ENCODE measurements around the gene IL12RB1.

Gene IL12RB1

DNA sequence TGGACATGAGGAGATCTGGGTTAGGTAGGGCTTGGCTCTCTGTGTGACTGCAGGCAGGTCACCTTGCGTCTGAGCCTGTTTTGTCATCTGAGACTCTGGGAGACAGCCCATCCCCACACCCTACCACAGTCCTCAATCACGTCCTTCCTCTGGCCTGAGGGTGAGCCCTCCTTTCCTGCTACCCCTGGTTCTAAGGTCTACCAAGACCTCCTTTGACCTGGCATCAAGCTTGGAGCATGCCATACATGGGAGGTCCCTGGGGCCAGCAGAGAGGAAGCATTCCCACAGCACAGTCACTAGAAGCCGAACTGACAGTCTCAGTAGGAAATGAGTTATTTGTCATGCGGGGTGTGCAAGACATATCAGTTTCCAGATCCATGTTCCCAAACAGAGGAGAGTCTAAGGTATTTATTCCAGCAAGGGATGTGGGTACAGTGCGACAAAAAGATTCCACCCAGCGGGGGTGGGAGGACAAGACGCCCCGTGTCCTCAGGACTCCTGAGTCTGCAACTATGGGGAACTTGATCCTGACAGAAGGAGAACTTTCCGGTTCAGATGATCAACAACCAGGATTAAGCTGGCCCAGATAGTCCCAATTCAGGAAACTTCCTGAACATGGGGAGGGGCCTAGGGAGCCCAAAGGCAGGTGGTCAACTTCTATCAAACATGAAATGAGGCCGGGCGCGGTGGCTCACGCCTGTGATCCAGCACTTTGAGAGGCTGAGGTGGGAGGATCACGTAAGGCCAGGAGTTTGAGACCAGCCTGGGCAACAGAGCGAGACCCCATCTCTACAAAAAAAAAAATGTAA lies 69.3 kb downstream of the IL12RB1 start:
- Mint-ChIP-seq H3K27me3 (ENCODE audit: low read depth, poor library complexity) (peaks cover 19% of the 10 kb centered on the region), H3K27ac (no peak overlapping the region), H3K4me1 (peaks cover 58% of the 10 kb centered on the region), H3K4me3 (peak overlapping the region; percentile 18), H3K36me3 (ENCODE audit: low read depth) (no peaks in the 10 kb centered on the region), H3K9me3 (no peaks in the 10 kb centered on the region)
- TF ChIP-seq, protein P1, sequence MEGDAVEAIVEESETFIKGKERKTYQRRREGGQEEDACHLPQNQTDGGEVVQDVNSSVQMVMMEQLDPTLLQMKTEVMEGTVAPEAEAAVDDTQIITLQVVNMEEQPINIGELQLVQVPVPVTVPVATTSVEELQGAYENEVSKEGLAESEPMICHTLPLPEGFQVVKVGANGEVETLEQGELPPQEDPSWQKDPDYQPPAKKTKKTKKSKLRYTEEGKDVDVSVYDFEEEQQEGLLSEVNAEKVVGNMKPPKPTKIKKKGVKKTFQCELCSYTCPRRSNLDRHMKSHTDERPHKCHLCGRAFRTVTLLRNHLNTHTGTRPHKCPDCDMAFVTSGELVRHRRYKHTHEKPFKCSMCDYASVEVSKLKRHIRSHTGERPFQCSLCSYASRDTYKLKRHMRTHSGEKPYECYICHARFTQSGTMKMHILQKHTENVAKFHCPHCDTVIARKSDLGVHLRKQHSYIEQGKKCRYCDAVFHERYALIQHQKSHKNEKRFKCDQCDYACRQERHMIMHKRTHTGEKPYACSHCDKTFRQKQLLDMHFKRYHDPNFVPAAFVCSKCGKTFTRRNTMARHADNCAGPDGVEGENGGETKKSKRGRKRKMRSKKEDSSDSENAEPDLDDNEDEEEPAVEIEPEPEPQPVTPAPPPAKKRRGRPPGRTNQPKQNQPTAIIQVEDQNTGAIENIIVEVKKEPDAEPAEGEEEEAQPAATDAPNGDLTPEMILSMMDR (IDR thresholded peaks at IDR 0.05), result no peak
- no peak for DNase-seq

DNA sequence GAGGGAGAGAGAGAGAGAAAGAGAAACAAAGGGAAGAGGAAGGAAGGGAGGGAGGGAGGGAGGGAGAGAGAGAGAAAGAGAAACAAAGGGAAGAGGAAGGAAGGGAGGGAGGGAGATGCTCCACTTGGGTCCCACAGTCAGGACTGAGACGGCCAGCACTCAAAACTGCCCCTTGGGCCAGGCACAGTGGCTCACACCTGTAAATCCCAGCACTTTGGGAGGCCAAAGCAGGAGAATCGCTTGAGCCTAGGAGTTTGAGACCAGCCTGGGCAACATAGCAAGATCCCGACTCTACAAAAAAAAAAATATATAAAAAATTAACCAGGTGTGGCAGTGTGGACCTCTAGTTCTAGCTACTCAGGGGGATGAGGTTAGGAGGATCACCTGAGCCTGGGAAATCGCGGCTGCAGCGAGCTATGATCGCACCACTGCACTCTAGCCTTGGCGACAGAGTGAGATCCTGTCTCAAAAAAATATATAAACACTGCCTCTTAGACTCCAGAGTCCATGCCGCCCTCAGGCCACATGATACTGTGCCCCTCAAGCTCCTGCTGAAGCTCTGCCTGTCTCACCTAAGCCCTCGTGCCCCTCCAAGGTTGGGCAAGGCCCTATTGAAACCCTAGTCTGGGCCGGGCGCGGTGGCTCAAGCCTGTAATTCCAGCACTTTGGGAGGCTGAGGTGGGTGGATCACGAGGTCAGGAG lies 70.4 kb downstream of the IL12RB1 start:
- TF ChIP-seq, protein P1 (IDR thresholded peaks at IDR 0.05), result no peak
- Mint-ChIP-seq H3K9me3 (no peaks in the 10 kb centered on the region), H3K4me1 (peaks cover 53% of the 10 kb centered on the region), H3K36me3 (ENCODE audit: low read depth) (no peaks in the 10 kb centered on the region), H3K4me3 (no peak overlapping the region), H3K27me3 (ENCODE audit: low read depth, poor library complexity) (peaks cover 16% of the 10 kb centered on the region), H3K27ac (no peak overlapping the region)
- DNase-seq, result no peak

DNA sequence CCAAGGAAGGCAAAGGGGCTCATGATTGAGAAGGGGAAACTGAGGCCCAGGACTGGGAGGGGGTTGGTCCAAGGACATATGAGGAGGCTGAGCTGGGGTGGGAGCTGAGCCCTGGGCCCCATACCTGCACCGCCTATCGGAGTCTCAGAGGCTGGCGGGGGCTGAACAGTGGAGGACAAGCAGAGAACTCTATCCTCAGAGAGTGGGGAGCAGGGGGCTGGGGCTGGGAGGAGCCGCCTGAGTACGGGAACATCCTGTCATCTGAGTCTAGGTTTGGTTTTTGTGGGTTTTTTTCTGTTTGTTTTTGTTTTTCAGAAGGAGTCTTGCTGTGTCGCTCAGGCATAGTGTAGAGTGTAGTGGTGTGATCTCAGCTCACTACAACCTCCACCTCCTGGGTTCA lies 72.5 kb downstream of the IL12RB1 start:
- peak overlapping the region; percentile 69 for H3K27ac Mint-ChIP-seq

DNA sequence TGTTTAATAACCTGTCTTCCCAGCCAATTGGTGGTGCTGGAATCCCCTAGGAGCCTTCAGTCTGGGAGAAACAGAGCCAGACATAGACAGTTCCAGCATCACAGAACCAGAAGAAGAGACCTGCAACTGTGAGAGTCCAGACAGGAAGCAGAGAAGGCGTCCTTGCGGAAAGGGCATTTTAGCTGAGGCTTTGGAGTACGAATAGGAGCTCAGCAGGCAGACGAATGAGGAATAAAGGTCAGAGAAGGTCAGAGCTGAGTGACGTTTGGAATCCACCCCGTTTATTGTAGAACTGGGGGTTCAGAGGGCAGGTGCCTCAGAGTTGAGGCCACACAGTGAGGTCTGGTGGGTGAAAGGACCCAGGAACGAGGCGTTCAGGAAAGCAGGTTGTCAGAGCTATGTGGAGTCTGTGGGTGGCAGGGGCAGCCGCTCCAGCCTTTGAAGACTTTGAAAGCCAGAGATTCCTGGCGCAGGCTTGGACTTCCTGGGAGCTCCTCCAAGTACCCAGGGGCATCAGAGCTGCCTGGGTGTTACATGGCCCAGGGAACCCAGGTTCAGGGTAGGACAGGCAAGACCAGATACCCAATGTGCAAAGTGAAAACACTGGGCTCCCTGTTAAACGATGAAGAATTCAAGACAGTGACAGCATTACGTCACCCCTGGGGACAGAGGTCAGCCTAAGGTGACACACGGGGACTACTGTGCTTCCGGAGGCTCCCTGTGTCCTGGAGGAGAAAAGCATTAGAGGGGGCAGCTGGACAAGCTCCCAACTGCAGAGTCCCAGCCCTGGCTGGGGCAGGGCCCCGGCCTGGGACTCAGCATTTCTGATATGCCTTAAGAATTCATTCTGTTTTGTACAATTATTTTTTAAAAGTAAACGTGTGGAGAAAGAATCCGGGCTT lies 73.3 kb downstream of the IL12RB1 start:
- Mint-ChIP-seq H3K36me3 (ENCODE audit: low read depth) (no peaks in the 10 kb centered on the region), H3K9me3 (no peaks in the 10 kb centered on the region), H3K4me1 (peaks cover 44% of the 10 kb centered on the region), H3K4me3 (peak overlapping the region; percentile 67), H3K27ac (peak overlapping the region; percentile 69), H3K27me3 (ENCODE audit: low read depth, poor library complexity) (peaks cover 14% of the 10 kb centered on the region)
- TF ChIP-seq, protein P1 (IDR thresholded peaks at IDR 0.05), result no peak
- DNase-seq, result peak; percentile 68

More for the DNA sequence above, 72.5 kb downstream of the IL12RB1 start:
- peak overlapping the region; percentile 67 for H3K4me3 Mint-ChIP-seq
- TF ChIP-seq, protein P1 (IDR thresholded peaks at IDR 0.05), result no peak
- no peak for DNase-seq
- peaks cover 14% of the 10 kb centered on the region for H3K27me3 Mint-ChIP-seq (ENCODE audit: low read depth, poor library complexity)
- H3K4me1 Mint-ChIP-seq, result peaks cover 49% of the 10 kb centered on the region
- no peaks in the 10 kb centered on the region for H3K9me3 Mint-ChIP-seq
- H3K36me3 Mint-ChIP-seq (ENCODE audit: low read depth), result no peaks in the 10 kb centered on the region

DNA sequence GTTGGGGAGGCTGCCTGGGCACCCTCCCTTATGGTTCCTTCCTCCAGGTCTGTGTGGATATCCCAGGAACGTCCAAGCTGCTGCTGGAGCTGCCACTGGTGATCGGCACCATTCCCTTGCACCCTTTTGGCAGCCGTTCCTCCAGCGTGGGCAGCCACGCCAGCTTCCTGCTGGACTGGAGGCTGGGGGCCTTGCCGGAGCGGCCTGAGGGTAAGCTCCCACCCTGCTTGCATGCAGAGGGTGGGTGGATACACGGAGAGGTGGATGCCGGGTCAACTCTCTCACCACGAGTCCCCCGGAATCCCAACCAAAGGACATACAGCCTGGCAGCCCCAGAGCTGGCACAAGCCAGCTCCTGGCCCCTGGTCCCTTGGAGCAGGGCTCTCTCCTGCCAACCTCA lies 76.6 kb downstream of the IL12RB1 start:
- H3K27me3 Mint-ChIP-seq (ENCODE audit: low read depth, poor library complexity), result peaks cover 21% of the 10 kb centered on the region

More for the DNA sequence above, 76.6 kb downstream of the IL12RB1 start:
- H3K9me3 Mint-ChIP-seq, result peaks cover 6% of the 10 kb centered on the region
- no peak for DNase-seq
- TF ChIP-seq, protein P1 (IDR thresholded peaks at IDR 0.05), result no peak
- no peak overlapping the region for H3K27ac Mint-ChIP-seq
- H3K36me3 Mint-ChIP-seq (ENCODE audit: low read depth), result peaks cover 5% of the 10 kb centered on the region
- peaks cover 33% of the 10 kb centered on the region for H3K4me1 Mint-ChIP-seq
- H3K4me3 Mint-ChIP-seq, result no peak overlapping the region
